HFFc6 (cell line): ENCODE results near the gene AP1AR. TPM values are rescaled to one million over a fixed set of nuclear protein-coding genes. Genes with fewer than 3 reads are reported as not detected.

Experiments used
- DNase-seq: peaks from one replicate; pipeline ENCODE4 v3.0.0-alpha.2; 2018
- H3K27ac Mint-ChIP-seq: 2 replicates; pipeline ENCODE4 v1.8.0; 2020; ENCODE audit warnings: mild to moderate bottlenecking, mixed read lengths
- H3K27me3 Mint-ChIP-seq: 2 replicates; pipeline ENCODE4 v1.8.0; 2021; ENCODE audit warnings: mild to moderate bottlenecking, moderate library complexity, mixed read lengths; ENCODE audit not compliant: insufficient read depth
- H3K36me3 Mint-ChIP-seq: 2 replicates; pipeline ENCODE4 v1.8.0; 2021; ENCODE audit warnings: low read depth, mixed read lengths
- H3K4me1 Mint-ChIP-seq: 2 replicates; pipeline ENCODE4 v1.8.0; 2020; ENCODE audit warnings: low read depth, mixed read lengths
- H3K4me3 Mint-ChIP-seq: 2 replicates; pipeline ENCODE4 v1.8.0; 2020; ENCODE audit warnings: mild to moderate bottlenecking, moderate library complexity, mixed read lengths
- H3K9me3 Mint-ChIP-seq: 2 replicates; pipeline ENCODE4 v1.8.0; 2020; ENCODE audit warnings: mild to moderate bottlenecking, mixed read lengths
- total RNA-seq, 6 experiments: library from RNA; stranded (reverse); fragmentation: NEBNext Ultra II Directional; extraction: Animal tissue kit (Norgen Biotek cat#: 25700); gene quantifications; 2 replicates in 1 of 6; 3 replicates in 5 of 6; pipeline ENCODE4 v1.2.3, GENCODE V29; 2021
- TF ChIP-seq, protein P1 (sequence below): fragments of 200-600 bp; sonication (generic); IDR thresholded peaks from 2 replicates; pipeline ENCODE4 v1.5.0; 2021; ENCODE audit warnings: antibody characterized with exemption, mild to moderate bottlenecking

The AP1AR gene
- total RNA-seq, 6 experiments from 2014 or later: 8.7 to 15.6 (median 11.4) TPM

DNA sequence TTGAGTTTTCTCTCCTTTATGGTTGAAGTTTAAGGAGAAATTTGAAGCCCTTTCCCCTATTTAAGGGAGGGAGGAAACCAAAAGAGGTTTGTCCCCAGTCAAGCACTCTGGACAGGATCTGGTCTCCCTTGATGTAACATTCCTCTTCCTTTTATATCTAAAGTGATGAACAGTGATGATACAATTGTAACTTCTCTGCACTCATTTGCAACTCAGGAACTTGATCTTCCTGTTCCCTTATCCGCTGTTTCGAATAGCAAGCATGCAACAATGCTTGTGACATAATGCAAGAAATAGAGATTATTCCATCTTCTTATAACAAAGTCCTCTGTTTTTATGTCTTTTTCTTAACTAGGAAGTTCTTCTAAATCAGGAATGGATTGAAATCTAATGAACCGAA, 83.9 kb downstream of the AP1AR start:
- H3K36me3 Mint-ChIP-seq: peaks cover 5% of the 10 kb centered on the region; the same call in 1 of the 2 replicates
- H3K27ac Mint-ChIP-seq: no peak overlapping the region
- peaks cover 5% of the 10 kb centered on the region; the same call in 1 of the 2 replicates for H3K4me1 Mint-ChIP-seq
- H3K4me3 Mint-ChIP-seq: no peak overlapping the region
- TF ChIP-seq, protein P1, sequence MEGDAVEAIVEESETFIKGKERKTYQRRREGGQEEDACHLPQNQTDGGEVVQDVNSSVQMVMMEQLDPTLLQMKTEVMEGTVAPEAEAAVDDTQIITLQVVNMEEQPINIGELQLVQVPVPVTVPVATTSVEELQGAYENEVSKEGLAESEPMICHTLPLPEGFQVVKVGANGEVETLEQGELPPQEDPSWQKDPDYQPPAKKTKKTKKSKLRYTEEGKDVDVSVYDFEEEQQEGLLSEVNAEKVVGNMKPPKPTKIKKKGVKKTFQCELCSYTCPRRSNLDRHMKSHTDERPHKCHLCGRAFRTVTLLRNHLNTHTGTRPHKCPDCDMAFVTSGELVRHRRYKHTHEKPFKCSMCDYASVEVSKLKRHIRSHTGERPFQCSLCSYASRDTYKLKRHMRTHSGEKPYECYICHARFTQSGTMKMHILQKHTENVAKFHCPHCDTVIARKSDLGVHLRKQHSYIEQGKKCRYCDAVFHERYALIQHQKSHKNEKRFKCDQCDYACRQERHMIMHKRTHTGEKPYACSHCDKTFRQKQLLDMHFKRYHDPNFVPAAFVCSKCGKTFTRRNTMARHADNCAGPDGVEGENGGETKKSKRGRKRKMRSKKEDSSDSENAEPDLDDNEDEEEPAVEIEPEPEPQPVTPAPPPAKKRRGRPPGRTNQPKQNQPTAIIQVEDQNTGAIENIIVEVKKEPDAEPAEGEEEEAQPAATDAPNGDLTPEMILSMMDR: no peak
- no peaks in the 10 kb centered on the region for H3K9me3 Mint-ChIP-seq
- DNase-seq: no peak
- H3K27me3 Mint-ChIP-seq: no peaks in the 10 kb centered on the region

DNA sequence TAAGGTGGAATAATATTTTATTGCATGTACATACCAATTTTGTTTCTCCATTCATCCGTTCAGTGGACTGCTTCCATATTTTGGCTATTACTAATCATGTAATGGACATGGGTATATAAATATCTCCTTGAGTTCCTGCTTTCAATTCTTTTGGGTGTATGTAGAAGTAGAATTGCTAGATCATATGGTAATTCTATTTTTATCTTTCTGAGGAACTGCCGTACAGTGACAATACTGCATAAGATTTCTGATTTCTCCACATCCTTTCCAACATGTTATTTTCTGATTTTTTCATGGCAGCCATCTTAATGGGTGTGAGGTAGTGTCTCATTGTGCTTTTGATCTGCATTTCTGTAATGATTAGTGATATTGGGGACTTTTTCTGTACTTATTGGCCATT, 84.8 kb downstream of the AP1AR start:
- H3K27me3 Mint-ChIP-seq: no peaks in the 10 kb centered on the region
- no peak for DNase-seq
- H3K27ac Mint-ChIP-seq: no peak overlapping the region
- peaks cover 5% of the 10 kb centered on the region; the same call in 1 of the 2 replicates for H3K4me1 Mint-ChIP-seq
- TF ChIP-seq, protein P1: no peak
- H3K9me3 Mint-ChIP-seq: no peaks in the 10 kb centered on the region
- H3K4me3 Mint-ChIP-seq: no peak overlapping the region
- H3K36me3 Mint-ChIP-seq: peaks cover 5% of the 10 kb centered on the region; the same call in 1 of the 2 replicates

DNA sequence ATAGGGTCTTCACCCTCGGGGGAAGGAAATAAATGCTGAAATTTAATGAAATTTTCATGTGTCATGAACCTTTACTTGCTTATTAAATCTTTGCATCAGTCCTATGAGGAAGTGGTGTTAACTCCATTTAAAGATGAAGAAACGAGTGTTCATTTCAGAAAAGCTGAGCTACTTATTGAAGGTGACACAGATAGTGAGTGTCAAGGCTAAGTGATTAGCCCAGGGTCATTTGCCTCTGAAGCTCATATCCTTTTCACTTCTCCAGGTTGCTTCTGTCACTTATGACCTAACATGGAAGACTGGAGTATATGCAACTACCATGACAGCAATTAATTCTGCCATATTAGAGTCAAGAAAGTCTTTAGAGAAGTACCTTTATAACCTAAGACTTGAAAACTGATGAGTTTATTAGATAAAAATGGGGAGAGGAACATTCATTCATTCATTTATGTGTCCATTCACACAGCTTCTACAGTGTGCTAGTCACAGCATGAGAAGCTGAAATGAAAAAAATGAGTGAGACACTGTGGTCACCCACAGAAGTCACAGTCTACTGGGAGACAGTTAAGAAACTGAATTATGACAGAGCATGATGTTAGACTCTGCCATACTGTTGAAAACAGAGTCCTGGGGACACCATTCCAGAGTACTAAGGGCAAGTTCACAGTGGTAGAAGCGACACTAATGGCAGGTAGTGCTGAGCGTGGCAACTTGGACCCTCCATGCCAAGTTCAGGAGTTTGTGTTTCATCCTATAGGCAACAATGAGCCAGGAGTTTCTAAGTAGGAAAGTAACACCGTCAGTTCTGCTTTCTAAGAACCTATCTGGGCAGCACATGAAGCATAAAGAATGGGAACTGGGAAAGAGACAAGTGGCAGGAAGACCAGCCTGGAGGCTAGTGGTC, 86.9 kb downstream of the AP1AR start:
- Mint-ChIP-seq H3K4me1 (peaks cover 5% of the 10 kb centered on the region; the same call in 1 of the 2 replicates), H3K4me3 (no peak overlapping the region), H3K27ac (no peak overlapping the region), H3K27me3 (no peaks in the 10 kb centered on the region), H3K36me3 (peaks cover 5% of the 10 kb centered on the region; the same call in 1 of the 2 replicates), H3K9me3 (no peaks in the 10 kb centered on the region)
- TF ChIP-seq, protein P1: no peak
- DNase-seq: no peak

Other genes starting within 250 kb of the AP1AR start
- under 1 TPM; 0.50 to 0.78 (median 0.57) TPM for gene FAM241A, start 86.3 kb upstream of the AP1AR start, total RNA-seq
- 1 to 10 TPM; 4.3 to 7.4 (median 6.4) TPM for gene TIFA, start 54.1 kb downstream of the AP1AR start, total RNA-seq
- gene ALPK1, start 65.6 kb downstream of the AP1AR start, total RNA-seq: 1 to 10 TPM; 5.8 to 9.0 (median 7.8) TPM